Skeletal muscle cell (primary cell): ENCODE data around the gene STX5.
"Not testable (repeated sequence)": the region's sequence is repeated elsewhere in the genome, so short reads cannot be mapped to it uniquely, and the experiment has no call there.

ENCODE experiments used
- DNase-seq: peaks from one replicate; pipeline ENCODE4 v3.0.0-alpha.2; 2010; ENCODE audit warnings: low read depth
- H3K4me3 ChIP-seq: 2 replicates; pipeline ENCODE4 v1.5.1; 2011; ENCODE audit warnings: low read depth, mild to moderate bottlenecking, control low read depth, low read length, moderate library complexity

Gene STX5

GRCh38 chr11:62831520-62832335 lies at the start of gene STX5:
Gene STX5 (minus strand): TSS chr11:62832051. CDS start chr11:62831243, 808 bp downstream.
- peak within 1 kb of the TSS; percentile 87 for H3K4me3 ChIP-seq
- DNase-seq: peak; percentile 95

GRCh38 chr11:62880803-62881578 lies 49.1 kb upstream of the STX5 start, which contains the start of gene SLC3A2:
Gene SLC3A2 (plus strand): TSS chr11:62880896. CDS start chr11:62881024, 128 bp downstream.
- H3K4me3 ChIP-seq: peak within 1 kb of the TSS; percentile 82
- DNase-seq: no peak

- H3K4me3 ChIP-seq: peak overlapping the region; percentile 82
- no peak for DNase-seq
Measured at GRCh38 chr11:62880231-62880802, 48.5 kb upstream of the STX5 start.

GRCh38 chr11:62879235-62879978 lies 47.6 kb upstream of the STX5 start:
- DNase-seq: no peak

GRCh38 chr11:62876712-62877111 lies 44.9 kb upstream of the STX5 start:
- DNase-seq: no peak
- H3K4me3 ChIP-seq: no peak overlapping the region

More at GRCh38 chr11:62879235-62879978, 47.6 kb upstream of the STX5 start:
- H3K4me3 ChIP-seq: peak overlapping the region; percentile 82

GRCh38 chr11:62875698-62876478 lies 44.0 kb upstream of the STX5 start:
- no peak overlapping the region for H3K4me3 ChIP-seq
- no peak for DNase-seq

GRCh38 chr11:62874851-62875250 lies 43.0 kb upstream of the STX5 start:
- no peak overlapping the region for H3K4me3 ChIP-seq
- no peak for DNase-seq

GRCh38 chr11:62865635-62866034 lies 33.8 kb upstream of the STX5 start:
- no peak for DNase-seq
- H3K4me3 ChIP-seq: no peak overlapping the region

GRCh38 chr11:62863687-62864335 lies 32.0 kb upstream of the STX5 start:
- no peak overlapping the region for H3K4me3 ChIP-seq
- no peak for DNase-seq

- H3K4me3 ChIP-seq, DNase-seq: not testable (repeated sequence)
Measured at GRCh38 chr11:62861564-62862192, 29.8 kb upstream of the STX5 start.

GRCh38 chr11:62860835-62861563 lies 29.1 kb upstream of the STX5 start:
- H3K4me3 ChIP-seq: no peak overlapping the region
- no peak for DNase-seq

GRCh38 chr11:62859281-62859703 lies 27.4 kb upstream of the STX5 start:
- H3K4me3 ChIP-seq: not testable (repeated sequence)

GRCh38 chr11:62858201-62858600 lies 26.4 kb upstream of the STX5 start:
- DNase-seq: no peak
- no peak overlapping the region for H3K4me3 ChIP-seq

More at GRCh38 chr11:62859281-62859703, 27.4 kb upstream of the STX5 start:
- not testable (repeated sequence) for DNase-seq

- no peak overlapping the region for H3K4me3 ChIP-seq
- DNase-seq: no peak
Measured at GRCh38 chr11:62857541-62857982, 25.7 kb upstream of the STX5 start.

- DNase-seq: no peak
- peak overlapping the region; percentile 99 for H3K4me3 ChIP-seq
Measured at GRCh38 chr11:62856333-62856895, 24.6 kb upstream of the STX5 start.

- peak overlapping the region; percentile 99 for H3K4me3 ChIP-seq
- peak; percentile 95 for DNase-seq
Measured at GRCh38 chr11:62855571-62856332, 23.9 kb upstream of the STX5 start.
